ENCODE results near the gene SGCD. TPM values are rescaled to one million over a fixed set of nuclear protein-coding genes. Genes with fewer than 3 reads are reported as not detected.
A peak's percentile ranks its signal among the peaks of the same experiment; 100 is the strongest.
"Not testable (repeated sequence)": the region's sequence is repeated elsewhere in the genome, so short reads cannot be mapped to it uniquely, and the experiment has no call there.

Gene SGCD
- total RNA-seq, 1 donor from 2014 or later = 75.2 TPM

GRCh38 chr5:156628421-156628820, 301.5 kb downstream of the SGCD start:
- no peak for ATAC-seq
- intact Hi-C loops (cut with DNase I) = loop anchor here (10.0 kb wide), 1 partner anchor 46 kb away; no protein-coding TSS in a partner anchor

GRCh38 chr5:156631005-156631404, 304.0 kb downstream of the SGCD start:
- DNase-seq (ENCODE audit: missing footprints) (no peak), ATAC-seq (no peak)
- intact Hi-C loops (cut with DNase I) = no loop called here

More at GRCh38 chr5:156628421-156628820, 301.5 kb downstream of the SGCD start:
- DNase-seq (ENCODE audit: missing footprints) = no peak

- intact Hi-C loops (cut with DNase I) = no loop called here
Measured at GRCh38 chr5:156634301-156634700, 307.3 kb downstream of the SGCD start.

GRCh38 chr5:156640691-156641241, 313.8 kb downstream of the SGCD start:
- ATAC-seq = peak; percentile 38
- intact Hi-C loops (cut with DNase I) = no loop called here
- no peak for DNase-seq (ENCODE audit: missing footprints)

More at GRCh38 chr5:156634301-156634700, 307.3 kb downstream of the SGCD start:
- DNase-seq (ENCODE audit: missing footprints) = no peak
- ATAC-seq = no peak

GRCh38 chr5:156641686-156642085, 314.7 kb downstream of the SGCD start:
- intact Hi-C loops (cut with DNase I) = no loop called here
- ATAC-seq (no peak), DNase-seq (ENCODE audit: missing footprints) (no peak)

GRCh38 chr5:156647034-156647451, 320.1 kb downstream of the SGCD start:
- ATAC-seq = peak; percentile 39
- DNase-seq (ENCODE audit: missing footprints) = no peak
- intact Hi-C loops (cut with DNase I) = no loop called here

GRCh38 chr5:156654444-156654843, 327.5 kb downstream of the SGCD start:
- intact Hi-C loops (cut with DNase I) = no loop called here
- DNase-seq (ENCODE audit: missing footprints) (no peak), ATAC-seq (no peak)

GRCh38 chr5:156655732-156656131, 328.8 kb downstream of the SGCD start:
- no peak for DNase-seq (ENCODE audit: missing footprints)
- intact Hi-C loops (cut with DNase I) = no loop called here
- ATAC-seq = no peak

- DNase-seq (ENCODE audit: missing footprints); intact Hi-C loops (cut with DNase I); ATAC-seq: not testable (repeated sequence)
Measured at GRCh38 chr5:156664832-156665231, 337.9 kb downstream of the SGCD start.

- DNase-seq (ENCODE audit: missing footprints); ATAC-seq; intact Hi-C loops (cut with DNase I): not testable (repeated sequence)
Measured at GRCh38 chr5:156666686-156667085, 339.7 kb downstream of the SGCD start.

GRCh38 chr5:156667616-156668015, 340.7 kb downstream of the SGCD start:
- ATAC-seq (no peak), DNase-seq (ENCODE audit: missing footprints) (no peak)
- intact Hi-C loops (cut with DNase I) = no loop called here

- intact Hi-C loops (cut with DNase I) = no loop called here
- ATAC-seq (no peak), DNase-seq (ENCODE audit: missing footprints) (no peak)
Measured at GRCh38 chr5:156669416-156669815, 342.5 kb downstream of the SGCD start.

- DNase-seq (ENCODE audit: missing footprints) = no peak
- intact Hi-C loops (cut with DNase I) = loop anchor here (10.0 kb wide), 1 partner anchor 46 kb away; no protein-coding TSS in a partner anchor
- no peak for ATAC-seq
Measured at GRCh38 chr5:156670615-156671014, 343.7 kb downstream of the SGCD start.

- intact Hi-C loops (cut with DNase I) = loop anchor here (10.0 kb wide), 1 partner anchor 51 kb away; no protein-coding TSS in a partner anchor
- no peak for ATAC-seq
- no peak for DNase-seq (ENCODE audit: missing footprints)
Measured at GRCh38 chr5:156675395-156675794, 348.4 kb downstream of the SGCD start.

GRCh38 chr5:156677963-156678362, 351.0 kb downstream of the SGCD start:
- intact Hi-C loops (cut with DNase I) = loop anchor here (10.0 kb wide), 1 partner anchor 53 kb away; no protein-coding TSS in a partner anchor
- DNase-seq (ENCODE audit: missing footprints) (no peak), ATAC-seq (peak; percentile 81)

GRCh38 chr5:156678484-156678883, 351.5 kb downstream of the SGCD start:
- no peak for DNase-seq (ENCODE audit: missing footprints)
- no peak for ATAC-seq
- intact Hi-C loops (cut with DNase I) = loop anchor here (10.0 kb wide), 1 partner anchor 54 kb away; no protein-coding TSS in a partner anchor

GRCh38 chr5:156680831-156681230, 353.9 kb downstream of the SGCD start:
- intact Hi-C loops (cut with DNase I) = no loop called here
- no peak for DNase-seq (ENCODE audit: missing footprints)
- ATAC-seq = no peak

GRCh38 chr5:156681265-156681664, 354.3 kb downstream of the SGCD start:
- intact Hi-C loops (cut with DNase I) = no loop called here
- ATAC-seq (no peak), DNase-seq (ENCODE audit: missing footprints) (no peak)

GRCh38 chr5:156682971-156683370, 356.0 kb downstream of the SGCD start:
- intact Hi-C loops (cut with DNase I) = no loop called here
- no peak for DNase-seq (ENCODE audit: missing footprints)
- ATAC-seq = no peak

GRCh38 chr5:156683509-156683908, 356.5 kb downstream of the SGCD start:
- intact Hi-C loops (cut with DNase I) = no loop called here
- no peak for ATAC-seq
- DNase-seq (ENCODE audit: missing footprints) = no peak

GRCh38 chr5:156684216-156684615, 357.3 kb downstream of the SGCD start:
- intact Hi-C loops (cut with DNase I) = no loop called here
- no peak for DNase-seq (ENCODE audit: missing footprints)
- no peak for ATAC-seq

All from Right ventricle myocardium inferior (tissue), 1 donor.